ENCODE data around the gene UBE2QL1.

- TF ChIP-seq CTCF (conservative IDR thresholded peaks at IDR 0.05 in 1 of 2, IDR thresholded peaks at IDR 0.05 in 1 of 2; ENCODE audit: extremely low read depth in 1 of 2, insufficient read depth in 1 of 2, low read depth in 1 of 2, low read length in 2 of 2) (no peak), EZH2 (IDR thresholded peaks at IDR 0.05; ENCODE audit: borderline replicate concordance, low read length) (no peak)
These were observed 22.0 kb downstream of the UBE2QL1 start for GRCh38 chr5:6470672-6471071.

All from mammary epithelial cell (primary cell).